Stimulated activated naive CD8-positive, alpha-beta T cell treated with anti-CD3 and anti-CD28 coated beads, Interleukin-15, Interleukin-2, amounts not matched to agents 100 U/mL and 50 U/mL, for 24 hours (primary cell): ENCODE data around the gene OR10H1.
"Not testable (repeated sequence)": the region's sequence is repeated elsewhere in the genome, so short reads cannot be mapped to it uniquely, and the experiment has no call there.

Experiments
- ATAC-seq: fragments of 150-1000 bp; cut with Tn5 transposase; one replicate; pipeline ENCODE4 v1.10.0; 2021
- DNase-seq: peaks from one replicate; pipeline ENCODE4 v3.0.0; 2021

The OR10H1 gene

DNA sequence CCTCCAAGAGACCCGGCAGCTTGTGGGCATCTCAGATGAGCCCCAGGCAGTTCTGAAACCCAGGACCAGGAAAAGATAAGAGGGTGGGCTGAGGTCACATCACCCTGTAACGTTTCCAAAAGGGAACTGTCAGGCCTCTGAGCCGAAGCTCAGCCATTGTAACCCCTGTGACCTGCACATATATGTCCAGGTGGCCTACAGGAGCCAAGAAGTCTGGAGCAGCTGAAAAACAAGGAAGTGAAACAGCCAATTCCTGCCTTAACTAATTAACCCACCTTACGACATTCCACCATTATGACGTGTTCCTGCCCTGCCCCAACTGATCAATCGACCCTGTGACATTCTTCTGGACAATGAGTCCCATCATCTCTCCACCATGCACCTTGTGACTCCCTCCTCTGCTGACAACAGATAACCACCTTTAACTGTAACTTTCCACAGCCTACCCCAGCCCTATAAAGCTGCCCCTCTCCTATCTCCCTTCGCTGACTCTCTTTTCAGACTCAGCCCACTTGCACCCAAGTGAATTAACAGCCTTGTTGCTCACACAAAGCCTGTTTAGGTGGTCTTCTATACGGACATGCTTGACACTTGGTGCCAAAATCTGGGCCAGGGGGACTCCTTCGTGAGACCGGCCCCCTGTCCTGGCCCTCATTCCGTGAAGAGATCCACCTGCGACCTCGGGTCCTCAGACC lies 13.3 kb upstream of the OR10H1 start:
- ATAC-seq, DNase-seq: not testable (repeated sequence)

DNA sequence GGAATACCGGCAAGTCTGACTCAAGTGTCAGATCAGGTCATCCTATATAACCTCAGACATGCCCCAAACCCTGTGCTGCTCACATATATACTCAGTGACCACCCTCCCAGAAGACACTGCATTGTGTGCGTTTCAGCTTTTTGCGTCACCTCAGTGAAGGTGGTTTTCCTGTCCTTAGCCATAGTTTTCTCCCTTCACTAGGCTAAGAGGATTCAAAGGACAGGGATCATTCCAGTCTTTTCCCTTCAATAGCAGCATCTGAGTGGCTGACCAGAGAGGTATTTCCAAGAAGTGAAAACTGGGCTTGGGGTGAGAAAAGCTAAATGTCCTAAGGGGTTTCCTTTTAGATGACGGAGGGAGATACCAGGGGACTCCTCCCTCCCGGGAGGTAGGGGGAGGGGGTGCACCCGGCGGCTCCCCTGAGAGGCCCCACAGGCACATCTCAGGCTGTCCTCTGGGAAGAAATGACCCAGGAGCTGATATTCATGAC lies 12.7 kb upstream of the OR10H1 start:
- DNase-seq (no peak), ATAC-seq (no peak)

DNA sequence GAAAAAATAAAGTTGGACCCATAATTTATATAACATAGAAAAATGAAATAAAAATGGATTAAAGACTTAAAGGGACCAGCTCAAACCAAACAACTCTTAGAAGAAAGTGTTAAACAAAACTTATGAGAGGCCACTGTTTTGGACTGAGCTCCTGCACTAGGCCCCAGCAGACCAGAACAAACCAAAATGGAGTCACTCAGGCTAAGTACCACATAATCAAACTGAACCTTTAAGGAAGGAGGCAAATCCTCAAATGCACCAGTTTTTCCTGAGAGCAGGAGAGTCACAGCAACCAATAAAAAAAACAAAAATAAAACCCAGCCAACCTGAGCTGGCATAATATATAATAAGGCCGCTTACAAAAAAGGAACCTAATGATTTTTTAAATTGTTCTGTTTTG lies 10.3 kb upstream of the OR10H1 start:
- ATAC-seq (no peak), DNase-seq (no peak)

DNA sequence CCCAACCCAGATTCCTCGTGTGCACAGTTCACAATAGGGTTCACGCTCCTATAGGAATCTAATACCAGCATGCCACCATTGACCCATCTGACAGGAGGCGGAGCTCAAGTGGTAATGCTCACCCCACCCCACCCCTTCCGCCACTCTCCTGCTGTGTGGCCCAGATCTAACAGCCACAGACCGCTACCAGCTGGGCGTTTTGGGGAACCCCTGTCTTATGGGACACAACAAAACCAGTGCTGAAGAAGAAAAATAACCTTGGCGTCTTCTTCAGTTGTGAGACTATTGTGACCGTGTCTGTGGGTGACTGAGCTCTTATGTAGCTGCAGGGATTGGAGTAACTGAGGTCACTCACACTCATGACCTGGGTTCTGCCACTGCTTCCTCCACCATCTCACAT lies 5.2 kb upstream of the OR10H1 start:
- ATAC-seq (no peak), DNase-seq (no peak)

DNA sequence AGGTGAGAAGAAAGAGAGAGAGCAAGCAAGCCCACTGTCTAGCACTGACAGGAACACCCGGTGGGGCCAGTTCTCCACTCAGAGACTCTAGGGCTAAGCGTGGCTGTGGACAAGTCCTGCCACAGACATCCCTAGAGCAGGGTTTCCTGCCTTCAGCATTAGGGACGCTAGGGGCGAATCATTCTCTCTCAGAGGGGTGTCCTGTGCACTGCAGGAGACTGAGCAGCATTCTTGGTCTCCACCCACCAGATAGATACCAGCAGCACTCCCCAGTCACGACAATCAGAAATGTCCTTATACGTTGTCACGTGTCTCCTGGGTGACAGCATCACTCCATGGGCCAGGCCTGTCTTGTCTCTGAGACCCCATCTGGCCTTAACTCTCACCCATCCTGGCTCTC lies 1.5 kb downstream of the OR10H1 start:
- DNase-seq (no peak), ATAC-seq (no peak)

DNA sequence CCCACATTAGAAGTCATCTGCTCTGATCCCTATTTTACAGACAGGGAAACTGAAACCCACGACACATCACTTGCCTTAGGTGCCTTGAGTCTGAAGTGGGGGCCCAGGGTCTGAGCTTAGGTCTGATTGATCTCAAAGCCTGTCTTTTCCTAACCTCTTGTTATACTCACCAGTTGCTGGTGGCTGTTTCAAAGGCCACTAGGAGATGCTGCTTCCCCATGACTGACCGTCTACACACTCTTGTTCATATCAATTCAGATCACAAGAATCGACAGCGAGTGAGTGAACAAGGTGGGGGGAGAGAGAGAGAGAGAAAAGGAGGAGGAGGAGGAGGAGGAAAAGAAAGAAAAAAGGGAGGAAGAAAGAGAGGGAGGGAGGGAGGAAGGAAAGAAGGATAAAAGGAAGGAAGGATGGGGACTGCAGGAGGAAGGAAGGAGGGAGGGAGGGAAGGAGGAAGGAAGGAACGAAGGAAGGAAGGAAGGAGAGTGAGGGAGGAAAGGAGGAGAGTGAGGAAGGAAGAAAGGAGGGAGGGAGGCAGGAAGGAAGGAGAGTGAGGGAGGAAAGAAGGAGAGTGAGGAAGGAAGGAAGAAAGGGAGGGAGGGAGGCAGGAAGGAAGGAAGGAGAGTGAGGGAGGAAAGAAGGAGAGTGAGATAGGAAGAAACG lies 3.3 kb downstream of the OR10H1 start:
- ATAC-seq = no peak
- no peak for DNase-seq

DNA sequence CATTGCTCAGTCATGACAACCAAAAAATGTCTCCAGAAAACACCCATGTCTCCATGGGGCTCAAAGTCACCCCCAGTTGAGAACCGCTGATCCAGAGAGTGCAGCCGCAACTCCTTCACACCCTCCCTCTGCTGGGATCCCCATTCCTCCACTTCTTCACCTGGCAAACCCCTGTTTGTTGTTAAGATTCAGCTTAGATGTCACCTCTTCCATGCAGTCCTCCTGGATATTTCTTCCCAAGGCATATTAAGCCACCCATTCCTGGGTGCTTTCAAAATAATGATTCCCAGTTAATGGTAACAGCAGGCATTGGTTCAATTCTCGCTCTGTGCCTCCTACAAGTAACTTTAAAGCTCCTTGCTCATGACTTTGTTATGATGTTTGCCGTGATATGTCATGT lies 4.0 kb downstream of the OR10H1 start:
- DNase-seq (no peak), ATAC-seq (no peak)

DNA sequence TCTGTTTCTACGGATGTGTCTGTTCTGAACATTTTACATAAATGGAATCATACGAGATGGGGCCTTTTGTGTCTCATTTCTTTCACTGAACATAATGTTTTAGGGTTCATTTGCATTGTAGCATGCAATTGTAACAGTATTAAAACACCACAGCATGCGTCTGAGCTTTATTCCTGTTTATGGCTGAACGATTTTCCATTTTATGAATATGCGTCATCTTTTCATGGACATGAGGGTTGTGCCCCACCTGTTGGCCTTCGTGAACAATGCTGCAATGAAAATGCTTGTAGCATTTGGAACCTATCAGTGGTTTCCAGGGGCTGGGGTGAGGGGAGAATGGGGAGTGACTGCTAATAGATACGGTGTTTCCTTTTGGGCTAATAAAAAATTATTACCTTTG lies 5.1 kb downstream of the OR10H1 start:
- DNase-seq = no peak
- ATAC-seq = no peak

DNA sequence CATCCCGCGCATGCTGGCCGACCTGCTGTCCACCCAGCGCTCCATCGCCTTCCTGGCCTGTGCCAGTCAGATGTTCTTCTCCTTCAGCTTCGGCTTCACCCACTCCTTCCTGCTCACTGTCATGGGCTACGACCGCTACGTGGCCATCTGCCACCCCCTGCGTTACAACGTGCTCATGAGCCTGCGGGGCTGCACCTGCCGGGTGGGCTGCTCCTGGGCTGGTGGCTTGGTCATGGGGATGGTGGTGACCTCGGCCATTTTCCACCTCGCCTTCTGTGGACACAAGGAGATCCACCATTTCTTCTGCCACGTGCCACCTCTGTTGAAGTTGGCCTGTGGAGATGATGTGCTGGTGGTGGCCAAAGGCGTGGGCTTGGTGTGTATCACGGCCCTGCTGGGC lies 21.2 kb downstream of the OR10H1 start:
- ATAC-seq, DNase-seq: not testable (repeated sequence)

DNA sequence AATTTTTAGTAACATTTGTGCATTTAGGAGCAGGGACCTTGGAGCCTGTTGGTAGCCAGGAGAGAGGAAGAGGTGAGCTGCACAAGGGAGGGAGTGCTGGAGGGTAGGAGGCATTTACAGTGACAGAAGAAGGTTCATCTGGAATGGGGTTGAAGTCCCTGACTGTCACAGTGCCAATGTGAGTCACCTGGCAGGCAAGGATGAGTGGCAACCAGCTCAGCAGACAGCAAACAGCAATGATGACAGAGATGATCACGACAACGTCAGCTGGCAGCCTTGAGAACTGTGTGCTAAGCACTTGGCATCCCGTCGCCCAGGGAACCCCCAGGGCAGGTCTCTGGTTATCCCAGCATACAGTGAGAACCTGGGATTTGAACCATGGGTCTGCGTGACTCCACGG lies 25.4 kb downstream of the OR10H1 start:
- ATAC-seq (no peak), DNase-seq (no peak)

DNA sequence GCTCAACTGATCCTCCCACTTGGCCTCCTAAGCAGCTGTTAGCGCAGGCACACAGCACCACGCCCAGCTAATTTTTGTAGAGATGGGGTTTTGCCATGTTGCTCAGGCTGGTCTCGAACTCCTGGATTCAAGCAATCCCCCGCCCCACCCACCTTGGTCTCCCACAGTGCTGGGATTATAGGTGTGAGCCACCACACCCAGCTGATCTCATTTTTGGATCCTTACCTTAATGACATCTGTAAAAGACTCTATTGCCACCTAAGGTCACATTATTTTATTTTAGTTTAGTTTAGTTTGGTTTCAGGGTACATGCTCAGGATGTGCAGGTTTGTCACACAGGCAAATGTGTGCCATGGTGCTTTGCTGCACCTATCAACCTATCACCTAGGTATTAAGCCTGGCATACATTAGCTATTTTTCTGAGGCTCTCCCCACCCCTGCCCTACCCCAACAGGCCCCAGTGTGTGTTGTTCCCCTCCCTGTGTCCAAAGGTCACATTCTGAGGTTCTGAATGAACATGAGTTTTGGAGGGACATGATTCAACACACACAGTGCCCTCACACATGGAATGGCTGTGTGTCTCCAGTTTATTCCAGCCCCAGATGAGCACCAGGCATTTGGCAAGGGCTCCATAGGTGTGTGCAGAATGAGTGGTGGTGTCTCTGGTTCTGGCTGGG lies 26.7 kb downstream of the OR10H1 start:
- DNase-seq = no peak

DNA sequence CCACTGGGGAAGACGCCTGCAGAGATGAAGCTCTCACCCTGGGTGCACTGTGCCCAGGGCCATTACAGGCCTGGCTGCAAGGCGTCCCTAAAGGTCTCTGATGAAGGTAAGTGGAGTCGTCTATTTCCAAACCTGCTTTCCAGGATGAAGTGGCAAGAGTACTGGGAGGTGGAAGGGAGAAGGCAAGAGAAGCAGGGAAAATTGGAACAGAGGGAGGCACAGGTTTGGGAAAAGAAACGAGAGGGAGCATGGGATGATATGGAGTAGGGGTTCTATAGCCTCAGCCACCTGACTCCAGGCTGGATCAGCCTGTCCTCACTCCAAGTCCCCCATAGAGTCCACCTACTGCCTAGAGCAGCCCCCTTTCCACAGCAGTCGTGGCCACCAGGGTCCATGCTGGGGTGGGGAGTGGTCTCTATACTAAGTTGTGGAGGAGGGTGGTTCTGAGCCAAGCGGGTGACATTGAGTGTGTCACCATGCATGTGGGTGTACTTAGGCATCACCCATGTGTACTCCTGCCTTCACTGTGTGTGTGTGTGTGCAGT lies 27.8 kb downstream of the OR10H1 start, which contains the start of gene OR10H5:
Gene OR10H5, plus strand, starts transcription at position 51 of the 545 bp plus-strand sequence. CDS start 6,388 bp downstream, outside the sequence.
- ATAC-seq (no peak), DNase-seq (no peak)

More for the DNA sequence above, 26.7 kb downstream of the OR10H1 start:
- ATAC-seq = no peak

DNA sequence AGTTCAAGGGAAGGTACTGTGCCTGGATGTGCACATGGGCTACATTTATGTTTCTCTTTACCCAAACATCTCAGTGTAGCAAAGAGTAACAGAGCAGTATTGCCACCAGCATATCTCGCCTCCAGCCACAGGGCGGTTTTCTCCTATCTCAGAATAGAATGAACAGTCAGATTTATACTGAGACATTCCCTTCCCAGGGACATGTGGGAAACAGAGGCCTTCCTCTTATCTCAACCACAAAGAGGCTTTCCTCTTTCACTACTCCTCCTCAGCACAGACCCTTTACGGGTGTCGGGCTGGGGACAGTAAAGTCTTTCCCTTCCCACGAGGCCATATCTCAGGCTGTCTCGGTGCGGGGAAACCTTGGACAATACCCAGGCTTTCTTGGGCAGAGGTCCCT lies 32.6 kb downstream of the OR10H1 start:
- not testable (repeated sequence) for ATAC-seq, DNase-seq

DNA sequence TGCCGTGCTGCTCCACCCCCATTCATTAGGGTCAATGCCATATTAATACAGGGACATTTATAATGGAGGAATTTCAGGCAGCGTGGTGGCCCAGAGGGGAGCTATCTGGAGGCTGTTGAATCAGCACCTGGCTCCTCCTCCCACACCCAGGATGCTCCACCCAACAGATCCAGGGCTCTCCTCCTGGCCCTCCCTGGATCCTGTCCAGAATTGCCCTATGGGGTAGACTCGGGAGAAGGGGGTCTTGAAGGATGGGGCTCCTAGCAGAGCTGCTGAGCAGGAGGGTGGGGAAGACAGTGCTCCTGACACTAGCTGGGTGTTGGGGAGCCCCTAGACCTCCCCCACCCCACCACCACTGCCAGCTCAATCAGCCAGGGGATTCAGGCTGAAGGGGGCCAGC lies 33.3 kb downstream of the OR10H1 start:
- no peak for ATAC-seq

DNA sequence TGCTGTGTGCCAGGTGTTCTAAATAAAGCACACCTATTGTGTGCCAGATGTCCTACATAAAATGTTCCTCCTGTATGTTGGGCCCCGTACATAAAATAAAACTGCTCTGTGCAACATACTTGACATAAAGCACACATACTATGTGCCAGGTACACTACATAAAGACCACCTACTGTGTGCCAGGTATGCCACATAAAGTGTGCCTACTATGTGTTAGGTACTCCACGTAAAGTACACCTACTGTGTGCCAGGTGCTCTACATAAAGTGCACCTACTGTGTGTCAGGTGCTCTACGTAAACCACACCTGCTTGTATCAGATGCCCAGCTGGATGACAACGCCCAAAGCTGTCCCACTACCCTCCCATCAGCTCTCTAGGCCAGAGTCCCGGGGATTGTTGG lies 33.8 kb downstream of the OR10H1 start:
- DNase-seq (no peak), ATAC-seq (no peak)

More for the DNA sequence above, 33.3 kb downstream of the OR10H1 start:
- DNase-seq = no peak

DNA sequence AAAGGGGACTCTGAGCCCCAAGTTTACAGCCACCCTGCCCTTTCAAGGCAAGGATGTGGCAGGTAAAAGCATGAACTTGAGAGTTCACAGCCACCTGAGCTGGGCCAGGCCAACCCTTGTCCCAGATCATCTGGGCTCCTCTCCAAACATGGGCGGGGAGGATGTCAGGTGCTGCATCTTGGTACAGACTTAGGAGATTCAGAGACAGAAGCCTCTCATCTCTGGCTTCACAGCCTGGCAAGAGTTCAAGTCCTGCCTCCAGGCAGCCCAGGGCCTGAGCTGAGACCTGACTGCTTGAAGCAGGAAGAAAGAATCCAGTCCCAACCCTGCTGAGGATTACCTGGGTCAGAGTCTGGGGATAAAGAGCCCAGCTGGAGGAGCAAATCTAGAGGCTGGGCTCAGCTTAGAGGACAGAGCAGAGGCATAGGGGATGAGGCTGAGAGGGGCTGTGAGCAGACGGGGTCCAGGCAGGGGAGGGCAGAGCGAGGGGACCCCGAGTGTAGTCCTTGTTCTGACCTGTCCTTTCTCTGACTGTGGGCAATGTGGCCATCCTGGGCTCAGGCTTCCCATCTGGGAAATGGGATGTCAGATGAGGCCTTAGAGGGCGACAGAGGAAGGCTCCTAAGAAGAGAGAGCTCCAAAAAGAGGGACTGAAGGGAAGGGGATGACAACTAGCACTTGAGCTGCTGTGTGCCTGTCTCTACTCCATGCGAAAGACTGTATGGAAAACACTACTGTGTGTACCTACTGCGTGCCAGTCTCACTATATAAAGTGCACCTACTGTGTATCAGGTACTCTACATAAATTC lies 34.6 kb downstream of the OR10H1 start:
- ATAC-seq (peak; percentile 36), DNase-seq (no peak)

DNA sequence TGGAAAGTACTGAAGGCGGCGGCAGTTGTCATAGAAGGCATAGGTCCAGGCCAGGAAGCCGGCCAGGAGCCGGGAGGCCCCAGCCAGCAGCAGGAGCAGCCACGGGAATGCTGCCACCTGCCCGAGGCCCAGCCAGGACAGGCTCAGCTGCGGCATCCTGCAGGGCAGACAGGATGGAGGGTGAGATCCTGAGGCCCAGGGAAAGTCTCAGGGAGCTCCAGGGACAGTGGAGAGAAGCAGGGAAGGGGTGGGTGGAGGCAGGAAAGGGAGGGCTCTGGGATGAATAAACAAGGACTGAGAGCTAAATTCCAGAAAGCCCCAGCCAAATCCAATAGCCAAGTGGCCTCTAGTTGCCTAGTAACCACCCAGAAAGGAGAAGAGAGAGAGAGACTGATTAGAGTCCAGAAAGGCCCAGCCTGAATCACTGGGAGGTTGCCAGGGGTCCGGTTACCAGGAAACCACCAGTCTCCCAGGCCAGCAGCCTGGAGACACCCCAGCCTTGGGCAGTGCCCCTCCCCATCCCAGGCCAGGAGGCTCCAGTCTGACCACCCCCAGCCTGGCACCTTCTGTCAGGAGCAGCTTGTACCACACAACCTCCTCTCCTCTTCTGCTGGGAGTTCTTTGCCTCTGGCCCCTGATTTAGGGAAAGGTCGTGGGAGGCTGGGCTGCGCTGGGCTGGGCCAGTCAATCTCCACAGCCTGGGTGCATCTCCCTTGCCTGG lies 35.5 kb downstream of the OR10H1 start:
- ATAC-seq = peak; percentile 16
- no peak for DNase-seq

DNA sequence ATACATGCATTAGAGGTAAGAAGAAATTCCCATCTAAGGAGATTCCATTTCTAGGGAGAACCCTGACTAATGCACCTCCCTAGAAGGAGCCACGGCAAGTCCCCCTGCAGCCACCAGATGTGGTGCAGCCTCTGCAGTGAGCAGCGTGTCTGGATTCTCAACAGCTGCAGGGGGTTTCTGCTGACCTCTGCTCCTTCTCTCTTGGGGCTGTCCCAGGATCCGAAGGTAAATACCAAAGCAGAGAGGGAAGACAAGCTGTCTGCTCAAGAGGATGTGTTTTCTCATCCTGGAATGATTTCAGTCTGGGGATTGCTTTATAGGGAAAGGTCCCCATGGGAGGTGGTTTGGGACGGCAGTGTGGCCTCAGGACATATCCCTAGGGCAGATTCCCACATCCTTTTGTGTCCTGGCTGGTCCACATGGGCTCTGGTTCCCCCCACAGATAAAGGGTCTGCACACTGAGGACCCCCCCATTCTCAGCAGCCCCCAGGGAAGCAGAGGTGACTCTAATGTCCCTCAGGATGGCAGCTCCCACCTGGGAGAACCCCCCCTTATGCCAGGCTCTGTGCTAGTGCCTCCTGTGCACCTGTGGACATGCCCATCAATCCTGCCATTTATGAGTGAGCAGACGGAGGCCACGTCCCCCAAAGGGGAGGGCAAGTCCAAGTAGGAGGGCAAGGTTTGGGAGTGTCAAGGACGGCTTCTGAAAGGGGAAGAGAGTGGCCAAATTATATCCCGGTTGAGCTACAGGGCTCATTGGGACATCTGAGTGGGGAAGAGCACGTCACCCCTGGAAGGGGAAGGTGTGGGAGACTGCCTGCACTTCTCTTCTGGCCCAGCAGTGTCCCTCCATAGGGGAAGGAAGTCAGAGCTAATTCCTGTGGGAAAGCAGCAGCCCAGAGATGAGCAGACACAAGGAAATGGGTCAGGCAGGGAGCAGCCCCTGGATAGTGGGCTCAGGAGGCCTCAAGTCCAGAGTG lies 38.2 kb downstream of the OR10H1 start:
- no peak for DNase-seq
- ATAC-seq = no peak

DNA sequence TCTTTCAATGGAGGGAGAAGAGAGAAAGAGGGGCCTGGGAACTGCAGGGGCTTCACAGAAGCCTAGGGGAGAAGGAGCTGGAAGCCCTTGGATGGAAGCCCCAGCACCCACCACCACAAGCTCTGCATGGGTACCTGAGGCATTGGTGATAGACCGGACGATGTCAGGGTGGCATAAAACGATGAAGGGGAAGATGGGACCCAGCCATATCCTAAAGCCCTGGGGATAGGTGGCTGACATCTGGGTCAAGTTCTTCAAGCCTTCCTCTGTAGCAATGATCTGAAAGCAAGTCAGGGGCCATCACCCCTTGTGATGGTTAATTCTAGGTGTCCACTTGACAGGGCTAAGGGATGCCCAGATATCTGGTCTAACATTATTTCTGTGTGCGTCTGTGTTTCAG lies 39.2 kb downstream of the OR10H1 start:
- DNase-seq = no peak
- no peak for ATAC-seq

DNA sequence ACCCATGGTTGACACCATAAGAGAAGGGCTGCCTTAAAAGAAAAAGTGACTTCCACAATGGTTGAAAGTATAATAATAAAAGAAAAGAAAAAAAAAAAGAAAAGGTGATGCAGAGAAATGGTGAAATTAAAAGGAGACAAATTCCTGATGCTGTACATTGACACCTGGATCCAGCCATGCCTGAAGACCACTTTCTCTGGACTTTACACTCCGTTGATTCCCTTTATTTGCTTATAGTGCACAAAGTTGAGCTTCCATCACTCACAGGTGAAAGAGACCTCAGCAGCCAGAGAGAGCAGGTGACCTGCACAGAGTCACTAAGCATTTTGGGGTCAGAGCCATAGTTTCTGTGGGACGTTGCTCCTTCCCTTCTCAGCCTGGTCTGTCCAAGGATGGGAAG lies 40.2 kb downstream of the OR10H1 start:
- ATAC-seq = no peak
- no peak for DNase-seq
